HG02943 (cell line): ENCODE measurements around the gene BCHE.

Source experiments
- ATAC-seq: cut with Tn5 transposase; IDR thresholded peaks from one replicate; pipeline ENCODE4 v1.9.1; 2021; ENCODE audit warnings: mild to moderate bottlenecking, low read depth, moderate library complexity; ENCODE audit not compliant: unreplicated experiment

Gene BCHE

GRCh38 chr3:165837058-165837525 lies at the start of gene BCHE:
BCHE (minus strand) TSS chr3:165837423; CDS start chr3:165831033, 6,390 bp downstream.
- no peak for ATAC-seq

DNA sequence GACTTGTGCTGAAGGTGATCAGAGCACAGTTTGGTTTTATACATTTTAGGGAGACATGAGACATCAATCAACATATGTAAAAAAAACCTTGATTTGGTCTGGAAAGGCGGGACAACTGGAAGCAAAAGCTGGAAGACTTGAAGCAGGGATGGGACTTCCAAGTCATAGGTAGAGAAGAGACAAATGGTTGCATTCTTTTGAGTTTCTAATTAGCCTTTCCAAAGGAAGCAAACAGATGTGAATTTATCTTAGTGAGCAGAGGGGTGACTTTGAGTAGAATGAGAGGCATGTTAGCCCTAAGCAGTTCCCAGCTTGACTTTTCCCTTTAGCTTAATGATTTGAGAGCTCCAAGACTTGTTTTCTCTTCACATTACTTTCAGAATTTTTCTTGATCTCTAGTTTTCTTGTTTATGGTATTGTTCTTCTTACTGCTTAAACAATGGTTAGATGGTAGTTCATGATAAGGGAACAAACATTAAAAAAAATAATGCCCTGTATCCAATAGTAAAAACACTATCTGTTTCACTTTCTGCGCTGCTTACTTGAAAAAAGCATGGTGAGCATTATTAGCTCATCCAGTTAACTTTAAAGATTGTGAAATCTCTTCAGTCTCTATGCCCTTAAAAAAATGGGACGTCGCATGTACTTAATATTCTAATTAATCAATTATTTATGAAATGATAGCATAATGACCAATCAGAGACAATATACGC lies 48.5 kb upstream of the BCHE start:
- ATAC-seq: no peak

DNA sequence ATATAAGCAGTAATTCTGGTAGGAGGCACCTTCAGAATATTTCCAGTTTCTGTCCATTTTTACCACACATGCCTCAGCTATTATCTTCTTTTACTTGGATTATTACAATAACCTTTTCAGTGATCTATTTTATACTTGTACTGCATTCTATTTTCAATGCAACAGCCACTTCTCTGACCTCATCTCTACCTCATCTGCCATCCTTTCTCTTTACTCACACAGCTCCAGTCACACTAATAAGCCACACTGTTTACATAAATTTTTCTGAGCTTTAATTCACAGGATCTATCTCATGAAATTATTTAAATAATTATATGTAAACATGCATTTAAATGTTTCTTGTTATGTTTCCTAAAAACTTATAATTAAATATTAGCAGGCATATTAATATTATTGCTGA lies 47.3 kb upstream of the BCHE start:
- ATAC-seq: no peak

DNA sequence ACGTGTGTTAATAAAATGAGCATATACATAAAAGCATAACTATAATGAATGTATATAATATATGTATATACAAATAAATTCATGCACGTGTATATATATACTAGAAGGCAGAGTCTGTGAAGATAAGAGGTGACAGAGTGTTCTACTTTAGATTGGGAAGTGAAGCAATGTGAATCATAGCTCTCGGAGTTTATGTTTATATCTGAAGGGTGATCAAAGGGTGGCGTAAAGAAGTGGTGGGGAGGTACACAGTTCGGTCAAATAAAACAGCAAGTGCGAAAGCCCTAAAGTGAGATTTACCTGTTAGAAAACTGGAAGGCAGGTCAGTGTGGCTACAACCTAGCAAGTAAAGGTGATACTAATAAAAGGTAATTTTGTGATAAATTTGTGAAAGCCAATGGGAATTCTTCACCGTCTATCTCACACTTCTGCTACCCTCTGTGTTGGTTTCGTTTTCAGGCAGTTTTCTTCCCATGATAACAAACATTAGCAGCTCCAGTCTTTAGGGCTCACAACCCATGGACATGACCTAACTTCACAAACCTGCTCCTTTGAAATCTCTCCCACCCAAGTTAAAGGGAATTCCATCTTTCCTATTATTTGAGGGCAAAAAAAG lies 46.7 kb upstream of the BCHE start:
- no peak for ATAC-seq

DNA sequence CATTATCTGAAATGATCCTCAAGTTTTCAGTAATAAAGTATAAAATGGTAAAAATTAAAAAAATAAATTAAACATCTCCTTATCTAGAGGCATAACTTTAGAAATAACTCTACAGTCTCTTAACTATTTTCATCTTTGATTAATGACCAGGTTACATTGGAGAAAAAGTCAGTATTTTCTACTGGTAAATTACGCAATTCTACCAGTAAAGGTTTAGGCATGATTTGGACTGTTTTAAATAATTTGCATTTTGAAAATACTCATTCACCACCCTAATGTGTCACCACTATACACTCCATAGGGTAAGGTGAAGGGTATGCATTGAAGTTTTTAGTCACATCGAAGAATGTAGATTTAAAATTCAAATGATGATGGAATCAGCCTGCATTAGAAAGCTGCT lies 45.9 kb upstream of the BCHE start:
- no peak for ATAC-seq

DNA sequence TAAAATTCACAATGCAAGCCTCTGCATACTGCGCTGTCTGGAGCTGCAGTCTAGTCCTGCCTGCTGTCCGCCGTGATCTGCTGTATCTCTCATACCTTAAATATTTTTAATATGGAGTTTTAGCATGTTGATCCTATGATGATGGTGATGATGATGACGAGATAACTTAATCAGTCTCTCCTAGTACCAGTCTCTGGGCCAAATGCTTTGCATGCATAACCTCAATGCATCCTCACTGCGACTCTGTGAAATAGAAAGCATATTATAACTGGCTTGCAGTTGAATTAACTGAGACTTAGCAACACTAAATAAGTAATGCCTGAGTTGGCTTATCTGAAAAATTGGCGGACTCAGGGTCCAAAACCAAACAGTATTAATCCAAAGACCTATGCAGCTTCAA lies 38.4 kb upstream of the BCHE start:
- ATAC-seq: no peak

DNA sequence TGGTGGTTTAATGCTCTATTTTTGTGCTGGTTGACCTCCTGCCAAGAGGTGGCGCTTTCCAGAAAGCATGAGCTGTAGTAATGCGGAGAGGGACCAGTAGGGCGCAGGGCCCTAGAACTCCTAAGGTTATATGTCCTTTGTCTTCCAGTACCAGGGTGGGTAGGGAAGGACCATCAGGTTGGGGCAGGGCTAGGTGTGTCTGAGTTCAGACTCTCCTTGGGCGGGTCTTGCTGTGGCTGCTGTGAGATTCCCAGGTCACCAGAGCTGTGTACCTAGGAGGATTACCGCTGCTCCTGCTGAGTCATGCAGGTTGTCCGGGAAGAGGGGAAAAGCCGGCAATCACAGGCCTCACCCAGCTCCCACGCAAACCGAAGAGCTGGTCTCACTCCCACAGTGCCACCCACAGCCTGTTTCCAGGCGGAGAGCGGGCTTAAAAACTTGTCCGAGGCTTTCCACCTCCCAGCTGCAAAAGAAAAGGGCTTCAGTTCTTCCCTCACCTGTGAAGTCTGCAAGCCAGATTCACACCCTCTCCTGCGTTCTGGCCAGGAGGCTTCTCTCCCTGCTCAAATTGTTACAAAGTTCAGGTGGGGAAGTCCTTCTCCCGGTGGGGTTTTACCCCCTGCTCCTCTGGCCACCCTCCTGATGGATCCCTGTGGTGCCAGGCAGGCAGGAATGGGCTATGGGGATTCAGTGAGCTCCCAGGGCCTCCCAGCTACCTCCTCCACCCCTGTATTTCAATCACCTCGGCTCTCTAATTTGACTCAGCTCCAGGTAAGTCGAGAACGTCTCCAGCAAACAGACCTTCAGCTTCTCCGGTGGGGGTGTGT lies 37.7 kb upstream of the BCHE start:
- no peak for ATAC-seq

GRCh38 chr3:165868088-165868487 lies 30.9 kb upstream of the BCHE start:
- ATAC-seq: no peak

DNA sequence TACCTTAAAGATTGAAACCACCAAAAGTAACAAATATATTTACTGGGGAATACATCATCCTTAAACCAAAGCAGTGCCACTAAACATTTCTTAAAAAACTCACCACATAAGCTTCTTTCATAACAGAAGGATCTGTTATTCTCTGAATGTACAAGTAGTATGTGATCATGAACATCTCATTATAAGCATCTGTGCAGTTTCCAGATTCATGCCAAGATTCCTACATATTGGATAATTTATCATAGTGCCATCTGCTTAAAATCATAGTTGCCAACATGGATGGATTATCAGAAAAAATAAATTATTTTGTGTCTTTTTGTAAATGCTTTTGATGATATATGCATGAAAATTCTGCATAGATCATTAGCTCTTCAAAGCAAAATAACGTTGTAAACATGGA lies 21.8 kb upstream of the BCHE start:
- no peak for ATAC-seq

DNA sequence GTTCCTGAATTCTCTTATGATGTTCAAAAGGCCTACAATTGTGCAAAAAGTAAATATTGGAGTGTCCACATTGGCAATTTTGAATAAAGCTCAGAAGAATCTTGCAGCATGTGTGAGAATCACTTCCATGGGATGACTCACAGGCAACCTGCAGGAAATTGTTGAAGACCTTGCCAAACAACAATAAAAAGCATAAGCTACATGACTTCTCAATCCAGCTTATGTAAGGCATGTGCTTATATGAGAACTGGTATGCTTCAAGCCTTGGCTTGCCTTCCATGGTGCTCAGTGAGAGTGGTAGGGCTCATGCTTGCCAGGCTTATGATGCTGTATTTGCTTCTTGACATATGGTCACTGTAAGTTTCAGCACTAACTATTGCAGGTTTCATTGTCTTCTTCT lies 18.4 kb upstream of the BCHE start:
- ATAC-seq: no peak

- no peak for ATAC-seq
Observed at GRCh38 chr3:165854696-165855095, 17.5 kb upstream of the BCHE start.

- ATAC-seq: no peak
Observed at GRCh38 chr3:165852711-165853110, 15.5 kb upstream of the BCHE start.

- no peak for ATAC-seq
Observed at GRCh38 chr3:165852191-165852590, 15.0 kb upstream of the BCHE start.

DNA sequence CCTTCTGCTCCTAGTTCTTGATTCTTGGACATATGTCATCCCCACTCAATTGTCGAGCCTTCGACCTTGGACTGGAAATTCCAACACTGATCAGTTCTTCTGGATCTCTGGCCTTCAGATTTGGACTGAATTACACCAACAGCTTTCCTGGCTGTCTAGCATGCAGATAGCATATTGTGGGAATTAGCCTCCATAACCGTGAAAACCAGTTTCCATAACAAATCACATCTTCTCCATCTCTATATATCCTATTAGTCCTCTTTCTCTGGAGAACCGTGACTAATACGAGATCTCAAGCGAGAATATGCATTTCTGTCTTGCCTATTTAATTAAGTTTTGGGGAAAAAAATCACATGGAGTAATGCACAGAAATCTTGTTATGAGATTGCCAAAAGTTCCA lies 8.8 kb upstream of the BCHE start:
- ATAC-seq: no peak

DNA sequence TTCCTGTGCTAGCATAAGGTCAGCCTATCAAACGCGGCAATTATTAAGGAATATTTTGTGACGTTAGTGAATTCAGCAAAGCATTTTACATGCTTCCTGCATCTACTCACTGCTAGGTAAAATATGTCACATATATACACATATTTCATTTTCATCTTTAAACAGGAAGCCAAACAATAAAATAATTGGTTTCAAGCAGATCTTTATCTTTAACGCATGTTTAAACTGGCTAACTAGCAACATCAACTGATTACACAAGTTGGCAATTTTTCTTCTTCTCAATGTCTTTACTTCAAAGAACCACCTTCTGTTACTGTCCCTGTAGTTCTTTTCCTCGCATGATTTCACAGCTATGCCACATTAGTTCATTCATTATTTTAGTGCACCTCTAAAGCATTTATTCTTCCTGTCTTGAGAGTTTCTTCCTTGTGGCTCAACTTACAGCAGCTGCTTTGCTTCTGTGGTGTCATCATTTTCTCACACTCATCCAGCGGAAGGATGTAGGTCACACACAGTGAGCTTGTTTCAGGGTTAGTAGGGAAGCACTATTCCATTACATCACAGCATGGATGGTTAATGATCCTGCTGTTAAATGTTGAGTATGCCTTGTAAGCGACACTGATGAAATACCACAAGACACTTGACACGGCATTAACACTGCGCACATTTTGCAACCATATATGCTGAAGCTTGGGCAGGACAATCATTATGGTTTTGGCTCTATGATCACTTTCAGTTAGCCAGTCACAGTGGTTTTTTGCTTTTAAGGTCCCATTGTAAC lies 2.3 kb upstream of the BCHE start:
- ATAC-seq: no peak

DNA sequence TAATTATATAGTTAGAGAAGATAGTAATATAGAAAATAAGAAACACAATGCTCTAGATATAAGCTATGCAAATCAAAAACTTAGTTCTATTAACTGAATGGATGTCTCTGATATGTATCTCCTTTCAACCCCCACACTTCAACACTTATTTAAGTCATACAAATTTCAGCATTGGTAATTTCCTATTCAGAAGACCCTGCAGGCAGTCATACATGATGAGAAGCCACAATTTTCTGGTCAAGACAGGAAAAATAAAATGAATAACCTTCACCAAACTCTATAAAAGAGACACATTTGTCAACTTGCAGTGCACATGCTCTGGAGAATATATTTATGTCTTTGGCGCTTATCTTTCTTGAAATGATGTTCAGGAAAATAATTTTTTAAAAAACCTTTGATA lies 578 bp upstream of the BCHE start:
- no peak for ATAC-seq

GRCh38 chr3:165835431-165835830 lies 1.8 kb downstream of the BCHE start:
- no peak for ATAC-seq

DNA sequence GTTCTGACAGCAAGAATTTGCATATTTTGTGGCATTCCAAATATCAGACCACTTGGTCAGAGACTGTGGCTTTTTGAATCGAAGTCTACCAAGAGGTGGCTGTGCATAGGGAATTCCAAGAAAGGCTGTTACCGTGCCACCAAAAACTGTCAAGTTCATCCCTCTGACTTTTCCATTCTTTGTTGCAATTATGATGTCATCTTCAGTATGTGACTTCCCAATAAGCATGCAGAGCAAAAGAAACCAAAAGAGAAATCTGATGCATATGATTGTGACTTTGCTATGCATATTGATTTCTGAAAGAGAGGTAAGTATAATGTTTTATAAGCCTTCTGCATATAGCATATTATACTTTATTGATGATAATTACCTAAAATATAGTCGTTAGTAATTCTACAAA lies 6.5 kb downstream of the BCHE start:
- ATAC-seq: no peak

- ATAC-seq: no peak
Observed at GRCh38 chr3:165827883-165828282, 9.3 kb downstream of the BCHE start.

DNA sequence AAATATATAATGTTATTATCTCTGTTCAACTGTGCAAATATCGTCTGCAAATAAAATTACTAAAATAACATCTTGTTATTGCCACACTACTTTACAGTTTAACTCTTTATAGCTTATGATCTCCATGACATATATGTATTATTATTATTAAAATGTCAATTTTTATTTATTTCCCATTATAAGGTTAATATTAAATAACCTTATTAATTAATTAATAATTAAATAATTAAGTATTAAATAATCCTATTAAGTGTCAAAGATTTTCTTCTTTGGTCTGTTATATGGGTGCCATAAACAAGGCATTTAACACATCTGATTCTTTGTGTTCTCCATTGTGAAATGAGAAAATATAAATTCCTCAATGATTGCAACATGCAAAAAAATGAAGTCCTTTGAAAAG lies 10.0 kb downstream of the BCHE start:
- no peak for ATAC-seq

DNA sequence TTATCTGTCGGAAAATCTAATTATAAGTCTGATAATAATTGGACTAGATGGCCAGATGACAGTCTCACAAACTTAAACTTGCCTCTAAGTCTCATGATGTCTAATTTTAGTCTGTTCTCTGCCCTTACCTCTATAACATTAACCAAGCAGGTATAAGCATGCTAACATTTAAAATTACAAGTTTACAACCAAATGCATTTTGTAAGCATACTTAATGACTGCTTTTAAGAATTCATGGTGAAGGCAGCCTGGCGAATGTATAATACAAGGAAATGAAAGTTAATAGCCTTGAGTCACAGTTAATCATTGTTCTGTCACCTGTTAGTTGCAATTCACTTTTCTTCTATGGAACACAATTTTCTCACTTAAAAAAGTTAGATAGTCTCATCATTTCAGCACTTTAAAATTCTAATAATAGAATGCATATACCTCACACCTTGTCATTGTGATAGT lies 16.5 kb downstream of the BCHE start:
- ATAC-seq: peak; percentile 62
